ENCODE measurements around the gene RAD23B. TPM values are rescaled to one million over a fixed set of nuclear protein-coding genes. Genes with fewer than 3 reads are reported as not detected.

The RAD23B gene
- polyA plus RNA-seq, 3 donors = 21.6 to 50.0 (median 24.7) TPM

DNA sequence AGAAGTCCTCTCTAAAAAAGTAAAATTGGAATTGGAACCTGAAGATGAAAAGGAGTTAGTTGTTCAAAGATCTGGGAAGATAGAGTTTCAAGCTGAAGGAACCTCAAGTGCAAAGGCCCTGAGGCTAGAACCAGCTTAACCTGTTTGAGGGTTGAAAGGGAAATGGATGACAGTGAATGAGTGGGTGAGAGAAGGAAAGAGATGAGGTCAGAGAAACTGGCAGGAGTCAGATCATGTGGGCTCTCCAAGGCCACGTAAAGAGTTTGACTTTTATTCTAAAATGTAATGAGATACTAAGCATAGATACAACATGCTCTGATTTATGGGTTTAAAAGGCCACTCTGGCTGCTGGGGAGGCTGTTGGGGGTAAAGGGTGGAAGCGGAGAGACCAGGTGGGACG, 2.5 kb upstream of the RAD23B start:
- WGBS (ENCODE audit: insufficient coverage) = 100% methylated on average over 2 of the region's 3 CpGs
- Histone ChIP-seq H3K9me3 (replicated peaks in 1 of 2; ENCODE audit: control insufficient read depth in 1 of 2, insufficient read depth in 1 of 2, low read length in 2 of 2) (no peaks in the 10 kb centered on the region), H2AFZ (ENCODE audit: insufficient read depth, low read depth, low read length, poor library complexity, severe bottlenecking) (no peak overlapping the region), H3K4me1 (ENCODE audit: control insufficient read depth in 1 of 2, insufficient read depth in 2 of 2, low read length in 2 of 2) (peaks cover 20 to 41% of the 10 kb centered on the region in 2 donors), H3K9ac (ENCODE audit: insufficient read depth, low read length, poor library complexity, severe bottlenecking) (no peak overlapping the region), H3K4me2 (replicated peaks; ENCODE audit: extremely low read depth, low read length, poor library complexity, severe bottlenecking) (no peak overlapping the region), H4K20me1 (ENCODE audit: insufficient read depth, low read length) (peaks cover 18% of the 10 kb centered on the region), H3K27me3 (ENCODE audit: control insufficient read depth in 2 of 2, insufficient read depth in 2 of 2, low read length in 2 of 2) (peaks cover 1 to 4% of the 10 kb centered on the region in 2 donors), H3K27ac (ENCODE audit: low read depth in 1 of 2, low read length in 2 of 2) (no peak overlapping the region), H3K79me2 (ENCODE audit: insufficient read depth, low read length) (peaks cover 25% of the 10 kb centered on the region), H3K4me3 (replicated peaks in 1 of 3; ENCODE audit: low read depth in 2 of 3, low read length in 3 of 3) (no peak overlapping the region), H3K36me3 (replicated peaks in 1 of 2; ENCODE audit: control insufficient read depth in 1 of 2, insufficient read depth in 2 of 2, low read length in 2 of 2) (no peaks in the 10 kb centered on the region)
- peaks cover 0 to 16% (median 13%) of the 10 kb centered on the region in 3 donors for H3K27me3 Mint-ChIP-seq (ENCODE audit: low read depth in 3 of 3)
- TF ChIP-seq, protein P1, sequence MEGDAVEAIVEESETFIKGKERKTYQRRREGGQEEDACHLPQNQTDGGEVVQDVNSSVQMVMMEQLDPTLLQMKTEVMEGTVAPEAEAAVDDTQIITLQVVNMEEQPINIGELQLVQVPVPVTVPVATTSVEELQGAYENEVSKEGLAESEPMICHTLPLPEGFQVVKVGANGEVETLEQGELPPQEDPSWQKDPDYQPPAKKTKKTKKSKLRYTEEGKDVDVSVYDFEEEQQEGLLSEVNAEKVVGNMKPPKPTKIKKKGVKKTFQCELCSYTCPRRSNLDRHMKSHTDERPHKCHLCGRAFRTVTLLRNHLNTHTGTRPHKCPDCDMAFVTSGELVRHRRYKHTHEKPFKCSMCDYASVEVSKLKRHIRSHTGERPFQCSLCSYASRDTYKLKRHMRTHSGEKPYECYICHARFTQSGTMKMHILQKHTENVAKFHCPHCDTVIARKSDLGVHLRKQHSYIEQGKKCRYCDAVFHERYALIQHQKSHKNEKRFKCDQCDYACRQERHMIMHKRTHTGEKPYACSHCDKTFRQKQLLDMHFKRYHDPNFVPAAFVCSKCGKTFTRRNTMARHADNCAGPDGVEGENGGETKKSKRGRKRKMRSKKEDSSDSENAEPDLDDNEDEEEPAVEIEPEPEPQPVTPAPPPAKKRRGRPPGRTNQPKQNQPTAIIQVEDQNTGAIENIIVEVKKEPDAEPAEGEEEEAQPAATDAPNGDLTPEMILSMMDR (IDR thresholded peaks at IDR 0.05) = no peak
- peak overlapping the region in 4 of 7 donors; percentile 13 to 69 (median 25) for H3K27ac Mint-ChIP-seq
- no peak for DNase-seq
- no peaks in the 10 kb centered on the region for H3K36me3 Mint-ChIP-seq
- intact Hi-C loops (cut with micrococcal nuclease) = loop anchor here in 1 of 2 donors (5.0 kb wide), 1 partner anchor 63 kb away; no protein-coding TSS in a partner anchor
- H3K4me1 Mint-ChIP-seq = peaks cover 37% of the 10 kb centered on the region
- H3K9me3 Mint-ChIP-seq = peaks cover 0 to 8% (median 0%) of the 10 kb centered on the region in 7 donors
- no peak overlapping the region for H3K4me3 Mint-ChIP-seq

GRCh38 chr9:107281184-107281583, 1.9 kb upstream of the RAD23B start:
- Mint-ChIP-seq H3K27me3 (ENCODE audit: low read depth in 3 of 3) (peaks cover 0 to 11% (median 8%) of the 10 kb centered on the region in 3 donors), H3K9me3 (peaks cover 0 to 8% (median 0%) of the 10 kb centered on the region in 7 donors), H3K4me3 (no peak overlapping the region), H3K27ac (peak overlapping the region in 4 of 7 donors; percentile 18 to 32 (median 26)), H3K36me3 (no peaks in the 10 kb centered on the region), H3K4me1 (peaks cover 44% of the 10 kb centered on the region)
- no peak overlapping the region for H3K4me3 ChIP-seq (replicated peaks in 1 of 3; ENCODE audit: low read depth in 2 of 3, low read length in 3 of 3)
- no peak overlapping the region for H3K4me2 ChIP-seq (replicated peaks; ENCODE audit: extremely low read depth, low read length, poor library complexity, severe bottlenecking)
- peaks cover 0 to 4% of the 10 kb centered on the region in 2 donors for H3K27me3 ChIP-seq (ENCODE audit: control insufficient read depth in 2 of 2, insufficient read depth in 2 of 2, low read length in 2 of 2)
- TF ChIP-seq, protein P1 (IDR thresholded peaks at IDR 0.05) = no peak
- H4K20me1 ChIP-seq (ENCODE audit: insufficient read depth, low read length) = peaks cover 25% of the 10 kb centered on the region
- H3K9ac ChIP-seq (ENCODE audit: insufficient read depth, low read length, poor library complexity, severe bottlenecking) = no peak overlapping the region
- H2AFZ ChIP-seq (ENCODE audit: insufficient read depth, low read depth, low read length, poor library complexity, severe bottlenecking) = peak overlapping the region; percentile 35
- no peak for DNase-seq
- H3K27ac ChIP-seq (ENCODE audit: low read depth in 1 of 2, low read length in 2 of 2) = no peak overlapping the region
- intact Hi-C loops (cut with micrococcal nuclease) = loop anchor here in 1 of 2 donors (5.0 kb wide), 1 partner anchor 64 kb away; no protein-coding TSS in a partner anchor
- H3K4me1 ChIP-seq (ENCODE audit: control insufficient read depth in 1 of 2, insufficient read depth in 2 of 2, low read length in 2 of 2) = peaks cover 25 to 48% of the 10 kb centered on the region in 2 donors
- 0% methylated on average over 1 of the region's 1 CpG for WGBS (ENCODE audit: insufficient coverage)
- no peaks in the 10 kb centered on the region for H3K36me3 ChIP-seq (replicated peaks in 1 of 2; ENCODE audit: control insufficient read depth in 1 of 2, insufficient read depth in 2 of 2, low read length in 2 of 2)
- peaks cover 31% of the 10 kb centered on the region for H3K79me2 ChIP-seq (ENCODE audit: insufficient read depth, low read length)
- H3K9me3 ChIP-seq (replicated peaks in 1 of 2; ENCODE audit: control insufficient read depth in 1 of 2, insufficient read depth in 1 of 2, low read length in 2 of 2) = no peaks in the 10 kb centered on the region

Data from CD14-positive monocyte (primary cell).